CD14-positive monocyte (primary cell): Measurements from ENCODE around the gene LDB1. TPM values are rescaled to one million over a fixed set of nuclear protein-coding genes. Genes with fewer than 3 reads are reported as not detected.

ENCODE experiments used
- DNase-seq, 3 donors: peaks; one replicate each; pipeline ENCODE4 v3.0.0-alpha.2; 2011 to 2022
- H2AFZ ChIP-seq: 2 replicates; pipeline ENCODE4 v1.6.0; 2012; ENCODE audit warnings: mild to moderate bottlenecking, low read depth, low read length, inconsistent platforms; ENCODE audit not compliant: insufficient read depth, poor library complexity, severe bottlenecking
- H3K27ac ChIP-seq, 2 donors: 1 replicate in 1 of 2; 2 replicates in 1 of 2; pipeline ENCODE4 v1.5.1; 2012 to 2013; ENCODE audit warnings: low read length in 2 of 2, control low read depth in 1 of 2, inconsistent platforms in 1 of 2, low read depth in 1 of 2, mild to moderate bottlenecking in 1 of 2
- H3K27me3 ChIP-seq, 2 donors: one replicate each; pipeline versions ENCODE4 v1.6.0 to v1.6.1; 2011 to 2013; ENCODE audit warnings: low read length in 2 of 2; ENCODE audit not compliant: control insufficient read depth in 2 of 2, insufficient read depth in 2 of 2
- H3K36me3 ChIP-seq, 2 donors: replicated peaks in 1 of 2; 1 replicate in 1 of 2; 2 replicates in 1 of 2; pipeline versions ENCODE4 v1.5.1 to v1.6.1; 2012 to 2013; ENCODE audit warnings: low read length in 2 of 2, control low read depth in 1 of 2, inconsistent platforms in 1 of 2, mild to moderate bottlenecking in 1 of 2; ENCODE audit not compliant: insufficient read depth in 2 of 2, control insufficient read depth in 1 of 2
- H3K4me1 ChIP-seq, 2 donors: 1 replicate in 1 of 2; 2 replicates in 1 of 2; pipeline versions ENCODE4 v1.5.1 to v1.6.1; 2012 to 2013; ENCODE audit warnings: low read length in 2 of 2, control low read depth in 1 of 2, inconsistent platforms in 1 of 2, mild to moderate bottlenecking in 1 of 2, moderate library complexity in 1 of 2; ENCODE audit not compliant: insufficient read depth in 2 of 2, control insufficient read depth in 1 of 2
- H3K4me2 ChIP-seq: replicated peaks from 2 replicates; pipeline ENCODE3; 2012; ENCODE audit warnings: low read length, moderate library complexity, mild to moderate bottlenecking; ENCODE audit not compliant: poor library complexity, severe bottlenecking; ENCODE audit errors: extremely low read depth
- H3K4me3 ChIP-seq, 3 experiments: fragments of 200-600 bp in 1 of 3; sonication (generic) in 1 of 3; replicated peaks in 1 of 3; 1 replicate in 2 of 3; 2 replicates in 1 of 3; pipeline ENCODE4 v1.5.1; 2011 to 2013; ENCODE audit warnings: low read length in 3 of 3, mild to moderate bottlenecking in 3 of 3, control low read depth in 2 of 3, low read depth in 2 of 3, inconsistent platforms in 1 of 3, moderate library complexity in 1 of 3
- H3K79me2 ChIP-seq: 2 replicates; pipeline ENCODE4 v1.6.0; 2012; ENCODE audit warnings: mild to moderate bottlenecking, control low read depth, inconsistent platforms, low read length, moderate library complexity; ENCODE audit not compliant: insufficient read depth
- H3K9ac ChIP-seq: 2 replicates; pipeline ENCODE4 v1.6.0; 2017; ENCODE audit warnings: low read length, mild to moderate bottlenecking; ENCODE audit not compliant: insufficient read depth, poor library complexity, severe bottlenecking
- H3K9me3 ChIP-seq, 2 donors: replicated peaks in 1 of 2; 1 replicate in 1 of 2; 2 replicates in 1 of 2; pipeline versions ENCODE4 v1.5.1 to v1.6.1; 2012 to 2013; ENCODE audit warnings: low read length in 2 of 2, control low read depth in 1 of 2; ENCODE audit not compliant: control insufficient read depth in 1 of 2, insufficient read depth in 1 of 2
- H4K20me1 ChIP-seq: 2 replicates; pipeline ENCODE4 v1.6.0; 2012; ENCODE audit warnings: mild to moderate bottlenecking, low read length, control low read depth, moderate library complexity; ENCODE audit not compliant: insufficient read depth
- H3K27ac Mint-ChIP-seq, 7 donors: one replicate each; pipeline ENCODE4 v1.8.0; 2020; ENCODE audit warnings: mild to moderate bottlenecking in 7 of 7, mixed read lengths in 7 of 7, moderate library complexity in 6 of 7, inconsistent platforms in 2 of 7
- H3K27me3 Mint-ChIP-seq, 3 donors: one replicate each; pipeline ENCODE4 v1.8.0; 2021 to 2022; ENCODE audit warnings: low read depth in 3 of 3, mild to moderate bottlenecking in 3 of 3, mixed read lengths in 3 of 3, moderate library complexity in 3 of 3, inconsistent platforms in 1 of 3
- H3K36me3 Mint-ChIP-seq, 2 donors: one replicate each; pipeline ENCODE4 v1.8.0; 2020; ENCODE audit warnings: mixed read lengths in 2 of 2, inconsistent platforms in 1 of 2, mild to moderate bottlenecking in 1 of 2
- H3K4me1 Mint-ChIP-seq: one replicate; pipeline ENCODE4 v1.8.0; 2020; ENCODE audit warnings: mild to moderate bottlenecking, mixed read lengths
- H3K4me3 Mint-ChIP-seq, 2 donors: one replicate each; pipeline ENCODE4 v1.8.0; 2020; ENCODE audit warnings: mild to moderate bottlenecking in 2 of 2, mixed read lengths in 2 of 2, moderate library complexity in 1 of 2
- H3K9me3 Mint-ChIP-seq, 7 donors: one replicate each; pipeline ENCODE4 v1.8.0; 2020 to 2022; ENCODE audit warnings: mixed read lengths in 7 of 7, mild to moderate bottlenecking in 6 of 7, moderate library complexity in 6 of 7, inconsistent platforms in 2 of 7
- CTCF ChIP-seq: fragments of 200-600 bp; IDR thresholded peaks from one replicate; pipeline ENCODE4 v1.8.0; 2022; ENCODE audit warnings: antibody characterized with exemption, mild to moderate bottlenecking
- WGBS: methylation state at CpG from one replicate; pipeline ENCODE4 v1.1.5; 2013; ENCODE audit warnings: missing lambda C conversion rate; ENCODE audit not compliant: insufficient coverage; 5-methylcytosine and 5-hydroxymethylcytosine counted together
- intact Hi-C, 2 donors: fragments of 100-400 bp; cut with micrococcal nuclease; formaldehyde crosslinking; loops; one replicate each; pipeline versions ENCODE4 v1.15.0 to v1.15.1; 2023
- polyA plus RNA-seq, 3 donors: library from polyadenylated mRNA; depleted of rRNA in 1 of 3; unstranded in 2 of 3; stranded (reverse) in 1 of 3; fragments of 300-500 nt in 2 of 3; fragments of >200 nt in 1 of 3; fragmentation: Illumina TruSeq in 2 of 3; gene quantifications; 1 replicate in 2 of 3; 2 replicates in 1 of 3; pipeline ENCODE4 v1.2.3, GENCODE V29; 2012 to 2021

Gene LDB1
- polyA plus RNA-seq, 3 donors = 8.7 to 103 (median 21.9) TPM

GRCh38 chr10:102117391-102118159, 2.6 kb downstream of the LDB1 start:
- Mint-ChIP-seq H3K27me3 (peaks cover 0 to 6% (median 3%) of the 10 kb centered on the region in 3 donors), H3K36me3 (peaks cover 0 to 4% of the 10 kb centered on the region in 2 donors), H3K4me1 (peaks cover 72% of the 10 kb centered on the region), H3K27ac (peak overlapping the region; percentile 76 to 95 (median 87)), H3K9me3 (peaks cover 0 to 2% (median 0%) of the 10 kb centered on the region in 7 donors), H3K4me3 (peak overlapping the region; percentile 83 to 93)
- peaks cover 50% of the 10 kb centered on the region for H4K20me1 ChIP-seq
- peak overlapping the region; percentile 41 for H3K9ac ChIP-seq
- 3% methylated on average over 10 of the region's 12 CpGs for WGBS
- no peaks in the 10 kb centered on the region for H3K27me3 ChIP-seq
- intact Hi-C loops = loop anchor here in 1 of 2 donors (2.0 kb wide), 1 partner anchor 15 kb away; the partner anchor contains the start of gene PPRC1
- peak overlapping the region; percentile 89 for H3K4me2 ChIP-seq
- no peak for TF ChIP-seq CTCF
- no peaks in the 10 kb centered on the region for H3K36me3 ChIP-seq
- H3K4me3 ChIP-seq = peak overlapping the region in 1 of 3 experiments; percentile 96
- H3K79me2 ChIP-seq = peaks cover 84% of the 10 kb centered on the region
- H2AFZ ChIP-seq = no peak overlapping the region
- peaks cover 72 to 78% of the 10 kb centered on the region in 2 donors for H3K4me1 ChIP-seq
- no peaks in the 10 kb centered on the region for H3K9me3 ChIP-seq
- H3K27ac ChIP-seq = peak overlapping the region; percentile 43 to 94
- peak in 1 of 3 donors; percentile 19 for DNase-seq

- peaks cover 0 to 1% (median under 1%) of the 10 kb centered on the region in 3 donors for H3K27me3 Mint-ChIP-seq
- no peak for DNase-seq
- H3K4me3 Mint-ChIP-seq = peak overlapping the region in 1 of 2 donors; percentile 13
- H3K4me1 Mint-ChIP-seq = peaks cover 69% of the 10 kb centered on the region
- Histone ChIP-seq H2AFZ (no peak overlapping the region), H3K27me3 (no peaks in the 10 kb centered on the region), H3K9me3 (no peaks in the 10 kb centered on the region), H3K79me2 (peaks cover 94% of the 10 kb centered on the region), H3K4me1 (peaks cover 72 to 77% of the 10 kb centered on the region in 2 donors), H3K27ac (peak overlapping the region; percentile 43 to 94), H3K4me3 (peak overlapping the region in 1 of 3 experiments; percentile 96), H3K4me2 (peak overlapping the region; percentile 89), H4K20me1 (peaks cover 59% of the 10 kb centered on the region), H3K36me3 (peaks cover 0 to 4% of the 10 kb centered on the region in 2 donors), H3K9ac (no peak overlapping the region)
- H3K36me3 Mint-ChIP-seq = peaks cover 2 to 4% of the 10 kb centered on the region in 2 donors
- H3K9me3 Mint-ChIP-seq = peaks cover 0 to 2% (median 0%) of the 10 kb centered on the region in 7 donors
- H3K27ac Mint-ChIP-seq = peak overlapping the region in 6 of 7 donors; percentile 71 to 92 (median 78)
- intact Hi-C loops = no loop called here
- 78% methylated on average over 1 of the region's 1 CpG for WGBS
- no peak for TF ChIP-seq CTCF
These were observed 3.5 kb downstream of the LDB1 start for GRCh38 chr10:102116656-102117055.
